B cell (primary cell): ENCODE measurements around the gene MIGA1. TPM values are rescaled to one million over a fixed set of nuclear protein-coding genes. Genes with fewer than 3 reads are reported as not detected.

Experiments used
- ATAC-seq: fragments of 200-7000 bp; cut with Tn5 transposase; one replicate; pipeline ENCODE4 v1.10.0; 2021; ENCODE audit warnings: low read depth, mild to moderate bottlenecking, moderate number of reproducible peaks, moderate library complexity
- CTCF ChIA-PET: fragments of 350-600 bp; sonication (Branson Sonifier 250); formaldehyde crosslinking; loops from one replicate; lab custom pipeline; 2021; ENCODE audit warnings: antibody characterized with exemption, inconsistent platforms; lab: Charles Lee
- POLR2A ChIA-PET: fragments of 350-600 bp; sonication (Branson Sonifier 250); formaldehyde crosslinking; loops from one replicate; lab custom pipeline; 2021; ENCODE audit warnings: antibody characterized with exemption; lab: Charles Lee
- DNase-seq: peaks from one replicate; pipeline ENCODE4 v3.0.0; 2013
- H2AFZ ChIP-seq: 2 replicates; pipeline ENCODE4 v1.6.1; 2012; ENCODE audit warnings: mild to moderate bottlenecking, low read depth, low read length; ENCODE audit not compliant: insufficient read depth, poor library complexity, severe bottlenecking
- H3K27ac ChIP-seq, 2 donors: 1 replicate in 1 of 2; 2 replicates in 1 of 2; pipeline ENCODE4 v1.5.1; 2012 to 2013; ENCODE audit warnings: low read length in 2 of 2, mild to moderate bottlenecking in 2 of 2, moderate library complexity in 1 of 2
- H3K27me3 ChIP-seq, 4 experiments: fragments of 200-600 bp in 1 of 4; sonication (generic) in 1 of 4; replicated peaks in 1 of 4; 1 replicate in 2 of 4; 2 replicates in 2 of 4; pipeline versions ENCODE4 v1.6.1 to v1.7.0; 2013 to 2016; ENCODE audit warnings: low read length in 3 of 4, mild to moderate bottlenecking in 2 of 4, mixed read lengths in 1 of 4, moderate library complexity in 1 of 4; ENCODE audit not compliant: insufficient read depth in 4 of 4, control insufficient read depth in 3 of 4; ENCODE audit errors: control extremely low read depth in 1 of 4
- H3K36me3 ChIP-seq, 2 experiments: replicated peaks in 1 of 2; 1 replicate in 1 of 2; 2 replicates in 1 of 2; pipeline versions ENCODE4 v1.6.1 to v1.7.1; 2013; ENCODE audit warnings: low read length in 1 of 2; ENCODE audit not compliant: insufficient read depth in 2 of 2, control insufficient read depth in 1 of 2; ENCODE audit errors: control extremely low read depth in 1 of 2, extremely low read depth in 1 of 2
- H3K4me1 ChIP-seq, 2 donors: fragments of 200-600 bp in 1 of 2; sonication (generic) in 1 of 2; 1 replicate in 1 of 2; 2 replicates in 1 of 2; pipeline versions ENCODE4 v1.5.1 to v1.6.1; 2013 to 2017; ENCODE audit warnings: low read length in 2 of 2; ENCODE audit not compliant: control insufficient read depth in 2 of 2, insufficient read depth in 2 of 2
- H3K4me2 ChIP-seq: replicated peaks from 2 replicates; pipeline ENCODE3; 2012; ENCODE audit warnings: mild to moderate bottlenecking, low read depth, low read length; ENCODE audit not compliant: poor library complexity, severe bottlenecking
- H3K4me3 ChIP-seq, 5 experiments: fragments of 200-600 bp in 1 of 5; sonication (generic) in 1 of 5; 1 replicate in 3 of 5; 2 replicates in 2 of 5; pipeline versions ENCODE4 v1.5.1 to v1.7.0; 2011 to 2016; ENCODE audit warnings: low read length in 4 of 5, mild to moderate bottlenecking in 4 of 5, low read depth in 2 of 5, control low read depth in 1 of 5, moderate library complexity in 1 of 5; ENCODE audit not compliant: insufficient read depth in 1 of 5; ENCODE audit errors: control extremely low read depth in 1 of 5, extremely low read depth in 1 of 5
- H3K79me2 ChIP-seq: fragments of 200-600 bp; sonication (generic); one replicate; pipeline ENCODE4 v1.6.0; 2016; ENCODE audit warnings: low read length; ENCODE audit not compliant: control insufficient read depth, insufficient read depth
- H3K9ac ChIP-seq: fragments of 200-600 bp; sonication (generic); 2 replicates; pipeline ENCODE4 v1.6.1; 2017; ENCODE audit warnings: mild to moderate bottlenecking, low read length, moderate library complexity
- H3K9me3 ChIP-seq, 3 donors: one replicate each; pipeline versions ENCODE4 v1.6.1 to v1.7.1; 2013; ENCODE audit warnings: low read length in 2 of 3; ENCODE audit not compliant: control insufficient read depth in 2 of 3, insufficient read depth in 1 of 3; ENCODE audit errors: control extremely low read depth in 1 of 3
- H4K20me1 ChIP-seq: 2 replicates; pipeline ENCODE4 v1.6.0; 2012; ENCODE audit warnings: mild to moderate bottlenecking, low read length; ENCODE audit not compliant: insufficient read depth, control insufficient read depth, poor library complexity, severe bottlenecking
- H3K27ac Mint-ChIP-seq: one replicate; pipeline ENCODE4 v1.8.0; 2021; ENCODE audit warnings: mixed read lengths
- H3K27me3 Mint-ChIP-seq: one replicate; pipeline ENCODE4 v1.8.0; 2021; ENCODE audit warnings: mixed read lengths
- H3K4me1 Mint-ChIP-seq: one replicate; pipeline ENCODE4 v1.8.0; 2021; ENCODE audit warnings: mixed read lengths
- H3K4me3 Mint-ChIP-seq: one replicate; pipeline ENCODE4 v1.8.0; 2021; ENCODE audit warnings: mixed read lengths
- H3K9me3 Mint-ChIP-seq: one replicate; pipeline ENCODE4 v1.8.0; 2022; ENCODE audit warnings: mixed read lengths; ENCODE audit not compliant: insufficient read depth
- CTCF ChIP-seq: fragments of 200-600 bp; IDR thresholded peaks from one replicate; pipeline ENCODE4 v1.8.0; 2022; ENCODE audit warnings: antibody characterized with exemption, mild to moderate bottlenecking
- EZH2 ChIP-seq: IDR thresholded peaks from 2 replicates; pipeline ENCODE4 v1.6.1; 2012; ENCODE audit warnings: borderline replicate concordance, low read depth, mild to moderate bottlenecking, moderate library complexity, low read length; ENCODE audit not compliant: insufficient read depth, poor library complexity, severe bottlenecking
- WGBS: methylation state at CpG from one replicate; pipeline ENCODE4 v1.1.5; 2013; ENCODE audit warnings: missing lambda C conversion rate; ENCODE audit not compliant: insufficient coverage; 5-methylcytosine and 5-hydroxymethylcytosine counted together
- intact Hi-C: fragments of 100-400 bp; cut with micrococcal nuclease; formaldehyde crosslinking; loops from one replicate; pipeline ENCODE4 v1.10.0; 2022
- polyA plus RNA-seq: library from polyadenylated mRNA; depleted of rRNA; stranded (reverse); fragments of >200 nt; gene quantifications from 2 replicates; pipeline ENCODE4 v1.2.3, GENCODE V29; 2012
- total RNA-seq, 2 donors: library from RNA; stranded (reverse); fragments of 120-200 nt in 1 of 2; gene quantifications; 1 replicate in 1 of 2; 2 replicates in 1 of 2; pipeline versions ENCODE4 v1.2.3 to v1.2.4, GENCODE V29; 2013 to 2022

Gene MIGA1
- total and polyA plus RNA-seq, 2 donors (not counting 1 experiment from before 2014, with no cell fraction given): 5.0 to 18.0 TPM

GRCh38 chr1:77762072-77762476, 17.4 kb upstream of the MIGA1 start:
- Mint-ChIP-seq H3K9me3 (no peaks in the 10 kb centered on the region), H3K4me1 (peaks cover 15% of the 10 kb centered on the region), H3K4me3 (no peak overlapping the region), H3K27ac (no peak overlapping the region), H3K27me3 (peaks cover 11% of the 10 kb centered on the region)
- H3K79me2 ChIP-seq: peaks cover 35% of the 10 kb centered on the region
- intact Hi-C loops: no loop called here
- H4K20me1 ChIP-seq: peaks cover 6% of the 10 kb centered on the region
- ChIA-PET CTCF (interaction anchor here (0.9 kb wide), 1 partner anchor 202 kb away, joined by 3 read pairs; no protein-coding TSS in a partner anchor), POLR2A (no interaction called here)
- no peak overlapping the region for H3K27ac ChIP-seq
- DNase-seq (no peak), ATAC-seq (no peak)
- H3K4me1 ChIP-seq: peaks cover 14 to 16% of the 10 kb centered on the region in 2 donors
- TF ChIP-seq EZH2 (no peak), CTCF (no peak)
- no peak overlapping the region for H3K4me3 ChIP-seq
- H3K36me3 ChIP-seq: no peaks in the 10 kb centered on the region
- H3K27me3 ChIP-seq: peaks cover 0 to 8% (median 2%) of the 10 kb centered on the region in 4 experiments
- no peak overlapping the region for H3K4me2 ChIP-seq
- H3K9ac ChIP-seq: no peak overlapping the region
- no peaks in the 10 kb centered on the region for H3K9me3 ChIP-seq
- H2AFZ ChIP-seq: no peak overlapping the region
- 40% methylated on average over 1 of the region's 1 CpG for WGBS

GRCh38 chr1:77768006-77768405, 11.4 kb upstream of the MIGA1 start:
- H3K9ac ChIP-seq: no peak overlapping the region
- no peak overlapping the region for H3K27ac Mint-ChIP-seq
- no peak overlapping the region for H2AFZ ChIP-seq
- CTCF ChIA-PET: no interaction called here
- H3K9me3 ChIP-seq: no peaks in the 10 kb centered on the region
- POLR2A ChIA-PET: interaction anchor here (0.6 kb wide), 1 partner anchor 190 kb away, joined by 4 read pairs; no protein-coding TSS in a partner anchor
- ATAC-seq: no peak
- H3K4me1 ChIP-seq: peaks cover 5% of the 10 kb centered on the region in 2 donors
- no peak overlapping the region for H3K27ac ChIP-seq
- H3K36me3 ChIP-seq: no peaks in the 10 kb centered on the region
- H3K4me2 ChIP-seq: no peak overlapping the region
- no peak for TF ChIP-seq EZH2
- TF ChIP-seq CTCF: no peak
- H4K20me1 ChIP-seq: no peaks in the 10 kb centered on the region
- H3K79me2 ChIP-seq: no peaks in the 10 kb centered on the region
- 100% methylated on average over 1 of the region's 4 CpGs for WGBS
- intact Hi-C loops: no loop called here
- H3K4me3 ChIP-seq: no peak overlapping the region
- no peaks in the 10 kb centered on the region for H3K9me3 Mint-ChIP-seq
- H3K27me3 Mint-ChIP-seq: peaks cover 27% of the 10 kb centered on the region
- no peak overlapping the region for H3K4me3 Mint-ChIP-seq
- DNase-seq: no peak
- H3K4me1 Mint-ChIP-seq: peaks cover 7% of the 10 kb centered on the region
- H3K27me3 ChIP-seq: peaks cover 0 to 8% (median 2%) of the 10 kb centered on the region in 4 experiments
